HEK293T (cell line): ENCODE results near the gene SCAP.

ENCODE experiments used
- ARNT ChIP-seq: fragments of 450-650 bp; IDR thresholded peaks from 2 replicates; pipeline ENCODE4 v1.6.1; 2017; ENCODE audit warnings: mild to moderate bottlenecking
- BHLHE40 ChIP-seq: fragments of 450-650 bp; IDR thresholded peaks from 2 replicates; pipeline ENCODE4 v1.6.1; 2016; ENCODE audit warnings: mild to moderate bottlenecking, moderate library complexity, borderline replicate concordance
- HDGF ChIP-seq: fragments of 450-650 bp; IDR thresholded peaks from 2 replicates; pipeline ENCODE4 v1.6.1; 2017; ENCODE audit warnings: antibody characterized with exemption, borderline replicate concordance
- L3MBTL2 ChIP-seq: fragments of 450-650 bp; conservative IDR thresholded peaks from 2 replicates; pipeline ENCODE4 v1.6.1; 2016; ENCODE audit warnings: mild to moderate bottlenecking
- LEF1 ChIP-seq: fragments of 450-650 bp; IDR thresholded peaks from 2 replicates; pipeline ENCODE4 v1.6.1; 2017; ENCODE audit warnings: mild to moderate bottlenecking, borderline replicate concordance
- ZNF384 ChIP-seq: fragments of 450-650 bp; IDR thresholded peaks from 2 replicates; pipeline ENCODE4 v1.6.1; 2016

DNA sequence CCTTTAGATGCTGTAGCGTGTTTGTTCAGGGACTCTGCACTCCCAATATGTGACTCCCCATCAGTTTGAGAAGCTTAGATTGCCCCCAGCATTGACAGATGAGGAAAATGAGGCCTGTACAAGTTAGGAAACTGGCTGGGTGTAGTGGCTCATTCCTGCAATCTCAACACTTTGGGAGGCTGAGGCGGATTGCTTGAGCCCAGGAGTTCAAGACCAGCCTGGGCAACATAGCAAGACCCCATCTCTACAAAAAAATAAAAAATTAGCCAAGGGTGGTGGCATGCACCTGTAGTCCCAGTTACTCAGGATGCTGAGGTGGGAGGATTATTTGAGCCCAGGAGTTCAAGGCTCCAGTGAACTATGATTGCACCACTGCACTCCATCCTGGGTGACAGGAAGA is 108.9 kb downstream of the SCAP start:
- TF ChIP-seq ARNT = no peak
- no peak for TF ChIP-seq LEF1
- no peak for TF ChIP-seq L3MBTL2
- no peak for TF ChIP-seq ZNF384
- no peak for TF ChIP-seq BHLHE40
- no peak for TF ChIP-seq HDGF
